GM23338 (cell line): ENCODE results near the gene ADCYAP1R1. TPM values are rescaled to one million over a fixed set of nuclear protein-coding genes. Genes with fewer than 3 reads are reported as not detected.

Experiments
- ATAC-seq: fragments of 200-7000 bp; cut with Tn5 transposase; 3 replicates; pipeline ENCODE4 v1.9.1; 2020
- DNase-seq: peaks from one replicate; pipeline ENCODE4 v3.0.0-alpha.2; 2015; ENCODE audit warnings: low spot score
- H2AFZ ChIP-seq: fragments of 200-600 bp; sonication (generic); 2 replicates; pipeline ENCODE4 v1.8.0; 2016; ENCODE audit warnings: antibody characterized with exemption, mild to moderate bottlenecking, moderate library complexity
- H3F3A ChIP-seq: fragments of 200-600 bp; sonication (generic); replicated peaks from 2 replicates; pipeline ENCODE4 v1.8.0; 2017; ENCODE audit warnings: antibody characterized with exemption, mixed run types, low read depth
- H3K27ac ChIP-seq: fragments of 200-600 bp; sonication (generic); 2 replicates; pipeline ENCODE4 v1.6.1; 2016; ENCODE audit warnings: low read depth
- H3K27me3 ChIP-seq: fragments of 200-600 bp; sonication (generic); 2 replicates; pipeline ENCODE4 v1.8.0; 2016; ENCODE audit warnings: mild to moderate bottlenecking, mixed run types, moderate library complexity; ENCODE audit not compliant: insufficient read depth
- H3K36me3 ChIP-seq: fragments of 200-600 bp; sonication (generic); 2 replicates; pipeline ENCODE4 v1.8.0; 2016; ENCODE audit warnings: mild to moderate bottlenecking; ENCODE audit not compliant: insufficient read depth
- H3K4me1 ChIP-seq: fragments of 200-600 bp; sonication (generic); 2 replicates; pipeline ENCODE4 v1.8.0; 2016; ENCODE audit warnings: mild to moderate bottlenecking, moderate library complexity; ENCODE audit not compliant: insufficient read depth
- H3K4me2 ChIP-seq: fragments of 200-600 bp; sonication (generic); 2 replicates; pipeline ENCODE4 v1.7.1; 2017; ENCODE audit warnings: mixed run types
- H3K4me3 ChIP-seq: fragments of 200-600 bp; sonication (generic); 2 replicates; pipeline ENCODE4 v1.6.1; 2016; ENCODE audit warnings: mixed run types
- H3K79me2 ChIP-seq: fragments of 200-600 bp; sonication (generic); replicated peaks from 2 replicates; pipeline ENCODE4 v1.8.0; 2017; ENCODE audit warnings: mild to moderate bottlenecking; ENCODE audit not compliant: insufficient read depth
- H3K9me2 ChIP-seq: fragments of 200-600 bp; sonication (generic); 2 replicates; pipeline ENCODE4 v1.8.0; 2017; ENCODE audit not compliant: insufficient read depth
- H4K20me1 ChIP-seq: fragments of 200-600 bp; sonication (generic); replicated peaks from 2 replicates; pipeline ENCODE4 v1.8.0; 2017; ENCODE audit warnings: mild to moderate bottlenecking; ENCODE audit not compliant: insufficient read depth
- H3K27ac Mint-ChIP-seq: 2 replicates; pipeline ENCODE4 v1.8.0; 2020; ENCODE audit warnings: inconsistent platforms, mild to moderate bottlenecking, moderate library complexity, mixed read lengths
- H3K27me3 Mint-ChIP-seq: 3 replicates; pipeline ENCODE4 v1.8.0; 2022; ENCODE audit warnings: low read depth, mild to moderate bottlenecking, moderate library complexity, mixed read lengths, inconsistent platforms; ENCODE audit not compliant: insufficient read depth, poor library complexity
- H3K36me3 Mint-ChIP-seq: 3 replicates; pipeline ENCODE4 v1.8.0; 2021; ENCODE audit warnings: low read depth, mild to moderate bottlenecking, inconsistent platforms, moderate library complexity, mixed read lengths
- H3K4me1 Mint-ChIP-seq: 3 replicates; pipeline ENCODE4 v1.8.0; 2020; ENCODE audit warnings: mild to moderate bottlenecking, inconsistent platforms, mixed read lengths
- H3K4me3 Mint-ChIP-seq: 3 replicates; pipeline ENCODE4 v1.8.0; 2021; ENCODE audit warnings: moderate library complexity, mild to moderate bottlenecking, inconsistent platforms, mixed read lengths
- H3K9me3 Mint-ChIP-seq: 3 replicates; pipeline ENCODE4 v1.8.0; 2020; ENCODE audit warnings: moderate library complexity, mild to moderate bottlenecking, inconsistent platforms, mixed read lengths
- CREB1 ChIP-seq: fragments of 250-450 bp; sonication (Bioruptor Pico); IDR thresholded peaks from 2 replicates; pipeline ENCODE4 v1.5.0; 2020; ENCODE audit warnings: low read depth, mild to moderate bottlenecking, moderate library complexity
- EZH2 ChIP-seq: fragments of 200-600 bp; sonication (generic); IDR thresholded peaks from one replicate; pipeline ENCODE4 v1.8.0; 2017; ENCODE audit warnings: antibody characterized with exemption, mild to moderate bottlenecking, low read depth; ENCODE audit not compliant: unreplicated experiment
- EZH2phosphoT487 ChIP-seq: fragments of 200-600 bp; sonication (generic); IDR thresholded peaks from one replicate; pipeline ENCODE4 v1.8.1; 2018; ENCODE audit warnings: antibody characterized with exemption; ENCODE audit not compliant: unreplicated experiment
- JUNB ChIP-seq: IDR thresholded peaks from one replicate; pipeline ENCODE4 v1.6.1; 2016; ENCODE audit warnings: antibody characterized with exemption; ENCODE audit not compliant: unreplicated experiment
- REST ChIP-seq: IDR thresholded peaks from one replicate; pipeline ENCODE4 v1.6.1; 2018; ENCODE audit warnings: antibody characterized with exemption; ENCODE audit not compliant: unreplicated experiment
- STAT1 ChIP-seq: IDR thresholded peaks from one replicate; pipeline ENCODE4 v1.6.1; 2016; ENCODE audit warnings: antibody characterized with exemption; ENCODE audit not compliant: unreplicated experiment
- ZNF114 ChIP-seq: fragments of 250-450 bp; sonication (Bioruptor Pico); IDR thresholded peaks from 2 replicates; pipeline ENCODE4 v1.5.0; 2020; ENCODE audit warnings: mild to moderate bottlenecking, moderate library complexity
- ZNF331 ChIP-seq: fragments of 250-450 bp; sonication (Bioruptor Pico); IDR thresholded peaks from 2 replicates; pipeline ENCODE4 v1.5.0; 2020; ENCODE audit warnings: low read depth, mild to moderate bottlenecking, moderate library complexity
- ZNF462 ChIP-seq: fragments of 250-450 bp; sonication (Bioruptor Pico); IDR thresholded peaks from 2 replicates; pipeline ENCODE4 v1.5.0; 2020; ENCODE audit warnings: mild to moderate bottlenecking, moderate library complexity
- polyA plus RNA-seq: library from polyadenylated mRNA; unstranded; fragments of >200 nt; fragmentation: Nextera tagmentation; extraction: Ambion mirVana; gene quantifications from 2 replicates; pipeline ENCODE4 v1.2.1, GENCODE V29; 2016
- total RNA-seq: library from RNA; depleted of rRNA; stranded (reverse); fragments of >200 nt; shearing (Covaris generic); gene quantifications from 2 replicates; pipeline ENCODE4 v1.2.3, GENCODE V29; 2014

ADCYAP1R1 gene
- total and polyA plus RNA-seq, 2 experiments from 2014 or later = 1.8 to 10.6 TPM

GRCh38 chr7:31123321-31123720 is 71.2 kb downstream of the ADCYAP1R1 start (continued):
- no peak for TF ChIP-seq ZNF462

GRCh38 chr7:31123726-31124125 is 71.6 kb downstream of the ADCYAP1R1 start:
- Mint-ChIP-seq H3K4me3 (no peak overlapping the region), H3K27ac (no peak overlapping the region), H3K4me1 (peaks cover 8% of the 10 kb centered on the region), H3K27me3 (no peaks in the 10 kb centered on the region), H3K36me3 (no peaks in the 10 kb centered on the region), H3K9me3 (no peaks in the 10 kb centered on the region)
- Histone ChIP-seq H3K27me3 (no peaks in the 10 kb centered on the region), H3K9me2 (no peaks in the 10 kb centered on the region), H3K4me3 (no peak overlapping the region), H3K4me1 (peaks cover 7% of the 10 kb centered on the region), H2AFZ (no peak overlapping the region), H3K36me3 (no peaks in the 10 kb centered on the region), H3K79me2 (no peaks in the 10 kb centered on the region), H3F3A (no peaks in the 10 kb centered on the region), H4K20me1 (no peaks in the 10 kb centered on the region), H3K27ac (no peak overlapping the region), H3K4me2 (no peak overlapping the region)
- ATAC-seq (no peak), DNase-seq (no peak)
- TF ChIP-seq CREB1 (CRISPR knock-in tag) = no peak
- no peak for TF ChIP-seq ZNF331 (CRISPR knock-in tag)
- no peak for TF ChIP-seq STAT1
- TF ChIP-seq ZNF114 (CRISPR knock-in tag) = no peak
- no peak for TF ChIP-seq EZH2
- TF ChIP-seq REST = no peak
- TF ChIP-seq EZH2phosphoT487 = no peak
- TF ChIP-seq JUNB = no peak
